HepG2 (cell line): ENCODE measurements around the gene PRR4. TPM values are rescaled to one million over a fixed set of nuclear protein-coding genes. Genes with fewer than 3 reads are reported as not detected.

Experiments
- HNF4A ChIP-seq: sonication (generic); formaldehyde crosslinking; IDR thresholded peaks from 2 replicates; pipeline ENCODE4 v1.4.0; 2020; ENCODE audit warnings: missing genetic modification reagents
- HOXD1 ChIP-seq: sonication (generic); formaldehyde crosslinking; IDR thresholded peaks from 2 replicates; pipeline ENCODE4 v1.5.0; 2020; ENCODE audit warnings: missing genetic modification reagents
- LCORL ChIP-seq, 2 experiments: fragments of 450-650 bp in 1 of 2; sonication (generic) in 1 of 2; formaldehyde crosslinking in 1 of 2; IDR thresholded peaks; 2 replicates each; pipeline versions ENCODE4 v1.5.0 to v1.6.1; 2017 to 2020; ENCODE audit warnings: antibody characterized with exemption in 1 of 2, missing genetic modification reagents in 1 of 2
- NCOR1 ChIP-seq: fragments of 200-600 bp; sonication (generic); IDR thresholded peaks from 2 replicates; pipeline ENCODE4 v1.7.0; 2017; ENCODE audit warnings: antibody characterized with exemption, low read length, borderline replicate concordance
- RNF2 ChIP-seq: fragments of 450-650 bp; conservative IDR thresholded peaks from 2 replicates; pipeline ENCODE4 v1.6.1; 2016; ENCODE audit warnings: low read depth
- SETDB1 ChIP-seq: sonication (generic); formaldehyde crosslinking; IDR thresholded peaks from 2 replicates; pipeline ENCODE4 v1.5.1; 2020; ENCODE audit warnings: missing genetic modification reagents, mild to moderate bottlenecking, borderline replicate concordance
- ZBTB46 ChIP-seq: sonication (generic); formaldehyde crosslinking; IDR thresholded peaks from 2 replicates; pipeline ENCODE4 v1.4.0; 2020; ENCODE audit warnings: mild to moderate bottlenecking, missing genetic modification reagents, borderline replicate concordance
- ZNF232 ChIP-seq: sonication (generic); formaldehyde crosslinking; IDR thresholded peaks from 2 replicates; pipeline ENCODE4 v1.4.0; 2020; ENCODE audit warnings: missing genetic modification reagents, borderline replicate concordance
- ZNF281 ChIP-seq: sonication (generic); formaldehyde crosslinking; IDR thresholded peaks from 2 replicates; pipeline ENCODE4 v1.4.0; 2020; ENCODE audit warnings: missing genetic modification reagents, borderline replicate concordance
- ZNF788 ChIP-seq: sonication (generic); formaldehyde crosslinking; IDR thresholded peaks from 2 replicates; pipeline ENCODE4 v1.5.0; 2020; ENCODE audit warnings: mild to moderate bottlenecking, missing genetic modification reagents, borderline replicate concordance
- ZNF83 ChIP-seq: sonication (generic); formaldehyde crosslinking; IDR thresholded peaks from 2 replicates; pipeline ENCODE4 v1.4.0; 2020; ENCODE audit warnings: missing genetic modification reagents, mild to moderate bottlenecking, borderline replicate concordance
- polyA plus RNA-seq, 8 experiments: library from polyadenylated mRNA; depleted of rRNA in 3 of 8; stranded (reverse) in 7 of 8; unstranded in 1 of 8; fragments of >200 nt; fragmentation: Illumina TruSeq in 4 of 8; extraction: Trizol in 4 of 8; gene quantifications; 2 replicates each; pipeline versions ENCODE4 v1.2.1 to v1.2.3, GENCODE V29; 2011 to 2016; ENCODE audit warnings: low read depth in 4 of 8, missing spikeins in 1 of 8, mixed read lengths in 1 of 8; ENCODE audit not compliant: insufficient read depth in 1 of 8
- total RNA-seq, 5 experiments: library from RNA; depleted of rRNA; stranded (reverse); fragments of >200 nt; fragmentation: Illumina TruSeq; extraction: Trizol; gene quantifications; 2 replicates each; pipeline ENCODE4 v1.2.3, GENCODE V29; 2016; ENCODE audit warnings: low read depth in 1 of 5
- TF ChIP-seq, protein P1 (sequence below): IDR thresholded peaks from 2 replicates; pipeline ENCODE4 v1.6.1; 2016; ENCODE audit warnings: low read depth
- TF ChIP-seq, protein P2 (sequence below): sonication (generic); formaldehyde crosslinking; IDR thresholded peaks from 2 replicates; pipeline ENCODE4 v1.5.1; 2020; ENCODE audit warnings: mild to moderate bottlenecking, missing genetic modification reagents, borderline replicate concordance

The PRR4 gene
- total and polyA plus RNA-seq, 2 of the 13 experiments (the other 11 are each of a cell fraction or from before 2014, with no cell fraction given), result 2.3 to 5.4 TPM

DNA sequence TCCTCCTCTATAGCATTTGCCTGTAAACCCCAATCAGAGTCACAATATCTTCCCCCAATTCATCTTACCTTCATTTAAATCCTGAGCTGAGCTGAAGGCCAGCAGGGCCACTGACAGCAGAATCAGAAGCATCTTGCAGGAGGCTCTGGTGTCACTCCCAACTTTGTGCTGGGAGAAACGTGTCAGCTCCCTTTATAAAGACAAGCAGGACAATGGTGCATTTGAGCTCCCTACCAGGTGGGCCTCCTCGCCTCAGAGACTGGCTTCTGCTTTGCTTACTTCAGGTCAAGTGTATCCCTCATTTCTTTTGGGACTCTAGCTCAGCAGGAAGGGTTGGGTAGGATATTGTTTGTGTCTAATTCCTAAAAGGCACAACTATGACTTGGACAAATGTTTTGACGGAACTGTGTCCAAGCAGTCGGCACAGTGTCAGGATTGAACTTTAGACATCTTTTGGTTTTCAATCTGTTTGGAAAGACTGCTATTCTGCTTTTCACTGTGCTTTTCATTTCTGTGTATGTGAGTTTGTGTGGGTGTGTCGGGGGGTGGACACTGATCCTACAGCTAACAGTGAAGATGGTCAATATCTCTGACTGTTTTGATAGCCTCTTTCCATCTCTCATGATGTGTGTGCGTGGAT lies 34.9 kb upstream of the PRR4 start, which contains the start of gene PRH1 (continued):
- TF ChIP-seq ZBTB46 (CRISPR knock-in tag) (no peak), ZNF281 (CRISPR knock-in tag) (no peak), ZNF83 (CRISPR knock-in tag) (no peak), ZNF788 (CRISPR knock-in tag) (no peak), HNF4A (peak; percentile 59; the same call in 1 of the 2 replicates), LCORL (IDR thresholded peaks at IDR 0.05) (no peak), LCORL (CRISPR knock-in tag; IDR thresholded peaks at IDR 0.05) (peak; percentile 19; the same call in 1 of the 2 replicates), NCOR1 (no peak), RNF2 (no peak), SETDB1 (CRISPR knock-in tag) (peak; percentile 56; the same call in 1 of the 2 replicates), ZNF232 (CRISPR knock-in tag) (no peak), HOXD1 (CRISPR knock-in tag) (no peak)
- TF ChIP-seq, protein P1, sequence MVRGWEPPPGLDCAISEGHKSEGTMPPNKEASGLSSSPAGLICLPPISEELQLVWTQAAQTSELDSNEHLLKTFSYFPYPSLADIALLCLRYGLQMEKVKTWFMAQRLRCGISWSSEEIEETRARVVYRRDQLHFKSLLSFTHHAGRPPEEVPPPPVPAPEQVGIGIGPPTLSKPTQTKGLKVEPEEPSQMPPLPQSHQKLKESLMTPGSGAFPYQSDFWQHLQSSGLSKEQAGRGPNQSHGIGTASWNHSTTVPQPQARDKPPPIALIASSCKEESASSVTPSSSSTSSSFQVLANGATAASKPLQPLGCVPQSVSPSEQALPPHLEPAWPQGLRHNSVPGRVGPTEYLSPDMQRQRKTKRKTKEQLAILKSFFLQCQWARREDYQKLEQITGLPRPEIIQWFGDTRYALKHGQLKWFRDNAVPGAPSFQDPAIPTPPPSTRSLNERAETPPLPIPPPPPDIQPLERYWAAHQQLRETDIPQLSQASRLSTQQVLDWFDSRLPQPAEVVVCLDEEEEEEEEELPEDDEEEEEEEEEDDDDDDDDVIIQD (CRISPR knock-in tag), result peak; percentile 55; the same call in 1 of the 2 replicates
- TF ChIP-seq, protein P2, sequence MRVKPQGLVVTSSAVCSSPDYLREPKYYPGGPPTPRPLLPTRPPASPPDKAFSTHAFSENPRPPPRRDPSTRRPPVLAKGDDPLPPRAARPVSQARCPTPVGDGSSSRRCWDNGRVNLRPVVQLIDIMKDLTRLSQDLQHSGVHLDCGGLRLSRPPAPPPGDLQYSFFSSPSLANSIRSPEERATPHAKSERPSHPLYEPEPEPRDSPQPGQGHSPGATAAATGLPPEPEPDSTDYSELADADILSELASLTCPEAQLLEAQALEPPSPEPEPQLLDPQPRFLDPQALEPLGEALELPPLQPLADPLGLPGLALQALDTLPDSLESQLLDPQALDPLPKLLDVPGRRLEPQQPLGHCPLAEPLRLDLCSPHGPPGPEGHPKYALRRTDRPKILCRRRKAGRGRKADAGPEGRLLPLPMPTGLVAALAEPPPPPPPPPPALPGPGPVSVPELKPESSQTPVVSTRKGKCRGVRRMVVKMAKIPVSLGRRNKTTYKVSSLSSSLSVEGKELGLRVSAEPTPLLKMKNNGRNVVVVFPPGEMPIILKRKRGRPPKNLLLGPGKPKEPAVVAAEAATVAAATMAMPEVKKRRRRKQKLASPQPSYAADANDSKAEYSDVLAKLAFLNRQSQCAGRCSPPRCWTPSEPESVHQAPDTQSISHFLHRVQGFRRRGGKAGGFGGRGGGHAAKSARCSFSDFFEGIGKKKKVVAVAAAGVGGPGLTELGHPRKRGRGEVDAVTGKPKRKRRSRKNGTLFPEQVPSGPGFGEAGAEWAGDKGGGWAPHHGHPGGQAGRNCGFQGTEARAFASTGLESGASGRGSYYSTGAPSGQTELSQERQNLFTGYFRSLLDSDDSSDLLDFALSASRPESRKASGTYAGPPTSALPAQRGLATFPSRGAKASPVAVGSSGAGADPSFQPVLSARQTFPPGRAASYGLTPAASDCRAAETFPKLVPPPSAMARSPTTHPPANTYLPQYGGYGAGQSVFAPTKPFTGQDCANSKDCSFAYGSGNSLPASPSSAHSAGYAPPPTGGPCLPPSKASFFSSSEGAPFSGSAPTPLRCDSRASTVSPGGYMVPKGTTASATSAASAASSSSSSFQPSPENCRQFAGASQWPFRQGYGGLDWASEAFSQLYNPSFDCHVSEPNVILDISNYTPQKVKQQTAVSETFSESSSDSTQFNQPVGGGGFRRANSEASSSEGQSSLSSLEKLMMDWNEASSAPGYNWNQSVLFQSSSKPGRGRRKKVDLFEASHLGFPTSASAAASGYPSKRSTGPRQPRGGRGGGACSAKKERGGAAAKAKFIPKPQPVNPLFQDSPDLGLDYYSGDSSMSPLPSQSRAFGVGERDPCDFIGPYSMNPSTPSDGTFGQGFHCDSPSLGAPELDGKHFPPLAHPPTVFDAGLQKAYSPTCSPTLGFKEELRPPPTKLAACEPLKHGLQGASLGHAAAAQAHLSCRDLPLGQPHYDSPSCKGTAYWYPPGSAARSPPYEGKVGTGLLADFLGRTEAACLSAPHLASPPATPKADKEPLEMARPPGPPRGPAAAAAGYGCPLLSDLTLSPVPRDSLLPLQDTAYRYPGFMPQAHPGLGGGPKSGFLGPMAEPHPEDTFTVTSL, result 0 out of 2 replicates have a peak, but pooled peaks have one; percentile 2
